Esophagus squamous epithelium (tissue), 5 donors: ENCODE measurements around the gene CTNNA2. TPM values are rescaled to one million over a fixed set of nuclear protein-coding genes. Genes with fewer than 3 reads are reported as not detected.

Experiments
- DNase-seq: peaks from one replicate; lab custom pipeline; 2025; lab: John Stamatoyannopoulos, UW
- H3K27ac ChIP-seq, 4 donors: fragments of 200-600 bp; sonication (generic); one replicate each; pipeline ENCODE4 v1.5.1; 2016 to 2019; ENCODE audit warnings: mild to moderate bottlenecking in 1 of 4
- H3K27me3 ChIP-seq, 4 donors: fragments of 200-600 bp; sonication (generic); 1 replicate in 3 of 4; 2 replicates in 1 of 4; pipeline versions ENCODE4 v1.5.1 to v1.6.0; 2017 to 2021; ENCODE audit warnings: antibody characterized with exemption in 1 of 4
- H3K36me3 ChIP-seq, 3 donors: fragments of 200-600 bp; sonication (generic); one replicate each; pipeline ENCODE4 v1.5.1; 2016 to 2019
- H3K4me1 ChIP-seq, 3 donors: fragments of 200-600 bp; sonication (generic); one replicate each; pipeline ENCODE4 v1.5.1; 2017 to 2019
- H3K4me3 ChIP-seq, 4 donors: fragments of 200-600 bp; sonication (generic); 1 replicate in 3 of 4; 2 replicates in 1 of 4; pipeline ENCODE4 v1.5.1; 2016 to 2019; ENCODE audit warnings: mild to moderate bottlenecking in 2 of 4, moderate library complexity in 1 of 4
- H3K9me3 ChIP-seq, 3 donors: fragments of 200-600 bp; sonication (generic); one replicate each; pipeline ENCODE4 v1.5.1; 2016 to 2019
- CTCF ChIP-seq, 6 experiments: fragments of 450-650 bp in 4 of 6; fragments of 200-600 bp in 2 of 6; sonication (generic) in 2 of 6; IDR thresholded peaks; one replicate each; pipeline ENCODE4 v1.5.1; 2016 to 2019; ENCODE audit warnings: antibody characterized with exemption in 6 of 6, mild to moderate bottlenecking in 4 of 6, moderate library complexity in 4 of 6
- POLR2A ChIP-seq, 4 donors: fragments of 450-650 bp; IDR thresholded peaks; one replicate each; pipeline ENCODE4 v1.6.1; 2017; ENCODE audit warnings: antibody characterized with exemption in 4 of 4, mild to moderate bottlenecking in 4 of 4, moderate library complexity in 3 of 4
- WGBS, 2 donors: methylation state at CpG; one replicate each; pipeline ENCODE4 v1.1.5; 2018; 5-methylcytosine and 5-hydroxymethylcytosine counted together
- intact Hi-C: fragments of 100-400 bp; cut with DNase I; formaldehyde crosslinking; loops from one replicate; pipeline ENCODE4 v1.15.0; 2022
- total RNA-seq, 4 donors: library from RNA; depleted of rRNA; stranded (reverse); fragments of >200 nt; gene quantifications; one replicate each; pipeline ENCODE4 v1.1.0, GENCODE V29; 2016
- donor health status: DM: yes; HTN: yes; CAD: no.

Gene CTNNA2
- total RNA-seq, 4 donors from 2014 or later, result not detected

- Histone ChIP-seq H3K27me3 (no peaks in the 10 kb centered on the region), H3K36me3 (no peaks in the 10 kb centered on the region), H3K9me3 (no peaks in the 10 kb centered on the region), H3K4me3 (no peak overlapping the region), H3K27ac (no peak overlapping the region), H3K4me1 (no peaks in the 10 kb centered on the region)
- TF ChIP-seq CTCF (IDR thresholded peaks at IDR 0.05) (no peak), POLR2A (IDR thresholded peaks at IDR 0.05) (no peak)
- DNase-seq, result no peak
- intact Hi-C loops, result no loop called here
- 89% methylated on average over 4 of the region's 4 CpGs for WGBS, 2 donors
Measured at GRCh38 chr2:80257450-80257849, 744.6 kb downstream of the CTNNA2 start.

GRCh38 chr2:80258341-80258740 lies 745.5 kb downstream of the CTNNA2 start:
- no peak for DNase-seq
- Histone ChIP-seq H3K9me3 (no peaks in the 10 kb centered on the region), H3K27ac (no peak overlapping the region), H3K36me3 (no peaks in the 10 kb centered on the region), H3K27me3 (no peaks in the 10 kb centered on the region), H3K4me1 (no peaks in the 10 kb centered on the region), H3K4me3 (no peak overlapping the region)
- WGBS, 2 donors, result 77 to 83% methylated on average over 5 of the region's 5 CpGs
- TF ChIP-seq CTCF (IDR thresholded peaks at IDR 0.05) (no peak), POLR2A (IDR thresholded peaks at IDR 0.05) (no peak)
- intact Hi-C loops, result no loop called here

- Histone ChIP-seq H3K4me3 (no peak overlapping the region), H3K27me3 (no peaks in the 10 kb centered on the region), H3K4me1 (no peaks in the 10 kb centered on the region), H3K36me3 (no peaks in the 10 kb centered on the region), H3K27ac (no peak overlapping the region), H3K9me3 (no peaks in the 10 kb centered on the region)
- intact Hi-C loops, result no loop called here
- no peak for DNase-seq
- TF ChIP-seq POLR2A (IDR thresholded peaks at IDR 0.05) (no peak), CTCF (IDR thresholded peaks at IDR 0.05) (no peak)
- 66 to 84% methylated on average over 5 of the region's 5 CpGs for WGBS, 2 donors
Measured at GRCh38 chr2:80258793-80259192, 745.9 kb downstream of the CTNNA2 start.

GRCh38 chr2:80259292-80259691 lies 746.4 kb downstream of the CTNNA2 start:
- Histone ChIP-seq H3K4me3 (no peak overlapping the region), H3K9me3 (no peaks in the 10 kb centered on the region), H3K36me3 (no peaks in the 10 kb centered on the region), H3K4me1 (no peaks in the 10 kb centered on the region), H3K27ac (no peak overlapping the region), H3K27me3 (no peaks in the 10 kb centered on the region)
- intact Hi-C loops, result no loop called here
- DNase-seq, result no peak
- 89% methylated on average over 2 to 3 of the region's 3 CpGs for WGBS, 2 donors
- TF ChIP-seq POLR2A (IDR thresholded peaks at IDR 0.05) (no peak), CTCF (IDR thresholded peaks at IDR 0.05) (no peak)

GRCh38 chr2:80266231-80266630 lies 753.4 kb downstream of the CTNNA2 start:
- Histone ChIP-seq H3K9me3 (no peaks in the 10 kb centered on the region), H3K4me3 (no peak overlapping the region), H3K27me3 (no peaks in the 10 kb centered on the region), H3K4me1 (no peaks in the 10 kb centered on the region), H3K36me3 (no peaks in the 10 kb centered on the region), H3K27ac (no peak overlapping the region)
- DNase-seq, result no peak
- TF ChIP-seq POLR2A (IDR thresholded peaks at IDR 0.05) (no peak), CTCF (IDR thresholded peaks at IDR 0.05) (no peak)
- intact Hi-C loops, result no loop called here
- 50 to 70% methylated on average over 6 of the region's 6 CpGs for WGBS, 2 donors
